CD4-positive, alpha-beta T cell (primary cell): ENCODE data around the gene LRRC38. TPM values are rescaled to one million over a fixed set of nuclear protein-coding genes. Genes with fewer than 3 reads are reported as not detected.

Source experiments
- ATAC-seq: fragments of 200-7000 bp; cut with Tn5 transposase; one replicate; pipeline ENCODE4 v1.10.0; 2022; ENCODE audit warnings: mild to moderate bottlenecking; ENCODE audit not compliant: poor library complexity
- CTCF ChIA-PET: fragments of 350-600 bp; sonication (Branson Sonifier 250); formaldehyde crosslinking; loops from one replicate; lab custom pipeline; 2021; ENCODE audit warnings: antibody characterized with exemption, inconsistent platforms; lab: Charles Lee
- POLR2A ChIA-PET: fragments of 350-600 bp; sonication (Branson Sonifier 250); formaldehyde crosslinking; loops from one replicate; lab custom pipeline; 2021; ENCODE audit warnings: antibody characterized with exemption, inconsistent platforms; lab: Charles Lee
- DNase-seq, 14 experiments: peaks; one replicate each; pipeline ENCODE4 v3.0.0-alpha.2; 2013 to 2020; ENCODE audit warnings: mixed read lengths in 2 of 14
- H3K27ac ChIP-seq, 2 donors: one replicate each; pipeline versions ENCODE4 v1.5.1 to v1.7.0; 2013; ENCODE audit warnings: low read length in 2 of 2, low read depth in 1 of 2, mild to moderate bottlenecking in 1 of 2
- H3K27me3 ChIP-seq, 2 experiments: 1 replicate in 1 of 2; 2 replicates in 1 of 2; pipeline versions ENCODE4 v1.6.1 to v1.7.0; 2013; ENCODE audit warnings: low read length in 2 of 2, control low read depth in 1 of 2, mild to moderate bottlenecking in 1 of 2, moderate library complexity in 1 of 2; ENCODE audit not compliant: insufficient read depth in 2 of 2, control insufficient read depth in 1 of 2
- H3K36me3 ChIP-seq: one replicate; pipeline ENCODE4 v1.6.1; 2013; ENCODE audit warnings: low read length, control low read depth; ENCODE audit not compliant: insufficient read depth
- H3K4me1 ChIP-seq: one replicate; pipeline ENCODE4 v1.6.1; 2013; ENCODE audit warnings: low read length, control low read depth; ENCODE audit not compliant: insufficient read depth
- H3K4me3 ChIP-seq: one replicate; pipeline ENCODE4 v1.5.1; 2013; ENCODE audit warnings: mild to moderate bottlenecking, low read length, moderate library complexity
- H3K9me3 ChIP-seq, 2 experiments: 1 replicate in 1 of 2; 2 replicates in 1 of 2; pipeline versions ENCODE4 v1.6.1 to v1.7.0; 2013; ENCODE audit warnings: low read length in 2 of 2, mild to moderate bottlenecking in 2 of 2, control low read depth in 1 of 2, moderate library complexity in 1 of 2; ENCODE audit not compliant: control insufficient read depth in 1 of 2, insufficient read depth in 1 of 2
- H3K27ac Mint-ChIP-seq: one replicate; pipeline ENCODE4 v1.8.0; 2020; ENCODE audit warnings: mixed read lengths
- H3K27me3 Mint-ChIP-seq: one replicate; pipeline ENCODE4 v1.8.0; 2021; ENCODE audit warnings: mixed read lengths
- H3K36me3 Mint-ChIP-seq: one replicate; pipeline ENCODE4 v1.8.0; 2021; ENCODE audit warnings: low read depth, mixed read lengths
- H3K4me1 Mint-ChIP-seq: one replicate; pipeline ENCODE4 v1.8.0; 2021; ENCODE audit warnings: low read depth, mixed read lengths
- H3K4me3 Mint-ChIP-seq: one replicate; pipeline ENCODE4 v1.8.0; 2020; ENCODE audit warnings: mild to moderate bottlenecking, mixed read lengths
- H3K9me3 Mint-ChIP-seq: one replicate; pipeline ENCODE4 v1.8.0; 2020; ENCODE audit warnings: mixed read lengths
- CTCF ChIP-seq: fragments of 200-600 bp; IDR thresholded peaks from one replicate; pipeline ENCODE4 v1.8.0; 2022; ENCODE audit warnings: antibody characterized with exemption, mild to moderate bottlenecking
- intact Hi-C, 2 experiments: fragments of 100-400 bp; cut with DNase I in 1 of 2; cut with micrococcal nuclease in 1 of 2; formaldehyde crosslinking; loops; one replicate each; pipeline versions ENCODE4 v1.15.1 to v1.9.0; 2023 to 2025; cut with DNase I, micrococcal nuclease
- total RNA-seq, 174 experiments: library from RNA in 2 of 174; stranded (reverse) in 2 of 174; gene quantifications; one replicate each; pipeline ENCODE4 v1.2.3 and lab custom pipeline; 2021 to 2026

LRRC38 gene
- total RNA-seq, 2 experiments from 2014 or later = not detected

DNA sequence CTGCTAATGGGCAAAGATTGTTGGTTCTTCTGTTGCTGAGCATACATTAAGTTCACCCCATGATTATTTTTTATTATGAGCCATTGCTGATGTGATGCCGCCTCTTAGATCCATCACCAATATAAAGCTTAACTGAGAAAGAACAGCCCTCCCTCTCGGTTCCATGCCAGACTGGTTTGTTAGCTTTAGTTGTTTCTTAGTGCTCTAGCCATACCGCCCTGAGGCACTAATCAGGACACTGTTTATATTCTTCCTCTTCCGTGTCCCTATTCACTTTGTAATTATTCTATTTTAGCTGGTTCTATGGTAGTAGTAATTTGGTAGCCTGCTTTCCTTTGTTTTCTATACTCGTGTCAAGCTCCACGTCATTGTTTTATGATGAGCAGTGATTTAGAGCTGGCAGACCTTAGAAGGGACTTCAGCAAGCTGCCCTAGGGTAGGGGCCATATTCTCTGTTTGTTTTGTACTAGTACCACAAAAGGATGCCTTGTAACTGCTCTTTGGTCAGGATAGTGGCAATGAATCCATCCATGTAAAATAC is 42.5 kb upstream of the LRRC38 start:
- ChIA-PET CTCF (no interaction called here), POLR2A (no interaction called here)
- H3K27me3 ChIP-seq = no peaks in the 10 kb centered on the region
- H3K9me3 ChIP-seq = peaks cover 0 to 7% of the 10 kb centered on the region in 2 experiments
- Mint-ChIP-seq H3K27ac (no peak overlapping the region), H3K9me3 (no peaks in the 10 kb centered on the region), H3K4me3 (no peak overlapping the region), H3K4me1 (no peaks in the 10 kb centered on the region), H3K36me3 (no peaks in the 10 kb centered on the region), H3K27me3 (no peaks in the 10 kb centered on the region)
- H3K27ac ChIP-seq = no peak overlapping the region
- ATAC-seq (no peak), DNase-seq (no peak)
- intact Hi-C loops = no loop called here
- TF ChIP-seq CTCF = no peak
- no peak overlapping the region for H3K4me3 ChIP-seq
- H3K4me1 ChIP-seq = no peaks in the 10 kb centered on the region
- H3K36me3 ChIP-seq = no peaks in the 10 kb centered on the region

GRCh38 chr1:13554798-13555197 is 41.0 kb upstream of the LRRC38 start:
- no peak for DNase-seq
- Histone ChIP-seq H3K27me3 (no peaks in the 10 kb centered on the region), H3K9me3 (peaks cover 0 to 7% of the 10 kb centered on the region in 2 experiments), H3K4me1 (no peaks in the 10 kb centered on the region), H3K36me3 (no peaks in the 10 kb centered on the region), H3K27ac (no peak overlapping the region), H3K4me3 (no peak overlapping the region)
- no peaks in the 10 kb centered on the region for H3K36me3 Mint-ChIP-seq
- CTCF ChIA-PET = no interaction called here
- H3K4me1 Mint-ChIP-seq = no peaks in the 10 kb centered on the region
- no peak for ATAC-seq
- POLR2A ChIA-PET = no interaction called here
- no peak overlapping the region for H3K4me3 Mint-ChIP-seq
- TF ChIP-seq CTCF = no peak
- intact Hi-C loops = no loop called here
- no peaks in the 10 kb centered on the region for H3K9me3 Mint-ChIP-seq
- H3K27me3 Mint-ChIP-seq = no peaks in the 10 kb centered on the region
- H3K27ac Mint-ChIP-seq = no peak overlapping the region

DNA sequence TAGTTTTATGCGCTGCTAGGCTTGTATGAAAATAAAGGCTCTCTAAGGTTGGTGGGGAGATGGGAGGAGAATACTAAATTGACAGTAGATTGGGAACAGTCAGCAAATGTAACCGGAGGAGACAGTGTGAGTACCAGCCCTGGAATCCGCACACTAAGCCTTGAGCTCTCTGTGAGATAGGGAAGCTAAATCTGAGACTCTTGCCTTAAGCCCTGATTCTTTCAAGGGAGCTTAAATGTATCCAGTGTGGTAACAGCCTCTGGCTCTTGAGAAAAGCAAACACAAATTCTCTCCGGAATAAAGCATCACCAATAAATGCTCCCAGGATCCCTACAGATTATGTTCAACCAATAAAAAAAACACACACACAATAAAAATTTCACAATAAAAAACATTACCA is 36.9 kb upstream of the LRRC38 start:
- ATAC-seq (no peak), DNase-seq (no peak)
- Mint-ChIP-seq H3K36me3 (no peaks in the 10 kb centered on the region), H3K9me3 (no peaks in the 10 kb centered on the region), H3K4me1 (no peaks in the 10 kb centered on the region), H3K4me3 (no peak overlapping the region), H3K27ac (no peak overlapping the region), H3K27me3 (peaks cover 17% of the 10 kb centered on the region)
- Histone ChIP-seq H3K27me3 (peaks cover 0 to 3% of the 10 kb centered on the region in 2 experiments), H3K36me3 (no peaks in the 10 kb centered on the region), H3K4me1 (no peaks in the 10 kb centered on the region), H3K27ac (no peak overlapping the region), H3K9me3 (peaks cover 0 to 7% of the 10 kb centered on the region in 2 experiments), H3K4me3 (no peak overlapping the region)
- intact Hi-C loops = no loop called here
- ChIA-PET CTCF (no interaction called here), POLR2A (no interaction called here)
- TF ChIP-seq CTCF = no peak
